HL-60/S4 treated with retinoic acid at 250 ng/mL for 4 days and 3 days (cell line): ENCODE measurements around the gene OGDH.

Experiments used
- in situ Hi-C: fragments of 300-500 bp; cut with MboI; formaldehyde crosslinking; loops from 2 replicates; pipeline ENCODE4 v1.7.0; 2022; ENCODE audit warnings: low sequenced_read_pairs

The OGDH gene

GRCh38 chr7:44617225-44617890 is 10.9 kb downstream of the OGDH start:
- in situ Hi-C loops, result no loop called here

- in situ Hi-C loops, result no loop called here
These were observed 11.6 kb downstream of the OGDH start for GRCh38 chr7:44618045-44618444.

- in situ Hi-C loops, result no loop called here
These were observed 12.3 kb downstream of the OGDH start for GRCh38 chr7:44618753-44619152.

GRCh38 chr7:44621034-44621749 is 14.8 kb downstream of the OGDH start:
- in situ Hi-C loops, result no loop called here

GRCh38 chr7:44621750-44622103 is 15.3 kb downstream of the OGDH start:
- in situ Hi-C loops, result no loop called here

GRCh38 chr7:44622342-44623151 is 16.1 kb downstream of the OGDH start:
- in situ Hi-C loops, result no loop called here

- in situ Hi-C loops, result no loop called here
These were observed 17.9 kb downstream of the OGDH start for GRCh38 chr7:44624318-44624717.

GRCh38 chr7:44625526-44626471 is 19.4 kb downstream of the OGDH start:
- in situ Hi-C loops, result no loop called here

- in situ Hi-C loops, result no loop called here
These were observed 20.2 kb downstream of the OGDH start for GRCh38 chr7:44626620-44627019.

- in situ Hi-C loops, result no loop called here
These were observed 23.5 kb downstream of the OGDH start for GRCh38 chr7:44629829-44630522.

GRCh38 chr7:44630792-44631457 is 24.5 kb downstream of the OGDH start:
- in situ Hi-C loops, result no loop called here

- in situ Hi-C loops, result no loop called here
These were observed 25.2 kb downstream of the OGDH start for GRCh38 chr7:44631458-44632115.

GRCh38 chr7:44632196-44632595 is 25.8 kb downstream of the OGDH start:
- in situ Hi-C loops, result no loop called here

GRCh38 chr7:44633254-44634186 is 27.1 kb downstream of the OGDH start:
- in situ Hi-C loops, result no loop called here

GRCh38 chr7:44634187-44634838 is 27.9 kb downstream of the OGDH start:
- in situ Hi-C loops, result no loop called here

- in situ Hi-C loops, result no loop called here
These were observed 28.6 kb downstream of the OGDH start for GRCh38 chr7:44634839-44635591.
